ENCODE measurements around the gene OSBPL8.

GRCh38 chr12:76398106-76398505 lies 161.5 kb downstream of the OSBPL8 start:
- TF ChIP-seq ZNF548 (tag by site-specific recombination; IDR thresholded peaks at IDR 0.05) (no peak), CTCF (tag by site-specific recombination; IDR thresholded peaks at IDR 0.05) (no peak), ZNF274 (IDR thresholded peaks at IDR 0.05; ENCODE audit: low read length) (no peak), ZNF274 (tag by site-specific recombination; IDR thresholded peaks at IDR 0.05; ENCODE audit: borderline replicate concordance) (no peak), KLF10 (tag by site-specific recombination; IDR thresholded peaks at IDR 0.05) (no peak), TCF7L2 (IDR thresholded peaks at IDR 0.05; ENCODE audit: borderline replicate concordance, low read depth, low read length) (no peak), ATF2 (tag by site-specific recombination; IDR thresholded peaks at IDR 0.05; ENCODE audit: low read depth) (no peak), SCRT2 (tag by site-specific recombination; IDR thresholded peaks at IDR 0.05) (no peak), ZNF558 (tag by site-specific recombination; IDR thresholded peaks at IDR 0.05) (no peak), ZSCAN18 (tag by site-specific recombination; IDR thresholded peaks at IDR 0.05) (no peak), ZNF366 (tag by site-specific recombination; conservative IDR thresholded peaks at IDR 0.05) (no peak), ZNF768 (tag by site-specific recombination; IDR thresholded peaks at IDR 0.05) (no peak), ZNF292 (tag by site-specific recombination; IDR thresholded peaks at IDR 0.05; ENCODE audit: borderline replicate concordance, low read depth) (no peak)

Data from HEK293 (cell line).